Body of pancreas (tissue), 4 donors: Measurements from ENCODE around the gene LASP1NB.

ENCODE experiments used
- CTCF ChIP-seq, 7 experiments: fragments of 450-650 bp in 4 of 7; fragments of 200-600 bp in 3 of 7; sonication (generic) in 3 of 7; IDR thresholded peaks; one replicate each; pipeline ENCODE4 v1.5.1; 2016 to 2019; ENCODE audit warnings: antibody characterized with exemption in 7 of 7
- POLR2A ChIP-seq, 3 donors: fragments of 450-650 bp; IDR thresholded peaks; one replicate each; pipeline ENCODE4 v1.6.1; 2016; ENCODE audit warnings: antibody characterized with exemption in 3 of 3, mild to moderate bottlenecking in 2 of 3

GRCh38 chr17:38970804-38971203, 45.4 kb downstream of the LASP1NB start:
- TF ChIP-seq POLR2A (IDR thresholded peaks at IDR 0.05) (no peak), CTCF (IDR thresholded peaks at IDR 0.05) (no peak)
